Activated CD4-positive, alpha-beta T cell treated with anti-CD3 and anti-CD28 coated beads, Interleukin-2, amount 50 U/mL, for 16 hours (primary cell): Measurements from ENCODE around the gene UBAC1.
"Not testable (repeated sequence)": the region's sequence is repeated elsewhere in the genome, so short reads cannot be mapped to it uniquely, and the experiment has no call there.

Experiments
- DNase-seq: peaks from one replicate; pipeline ENCODE4 v3.0.0-alpha.2; 2020

UBAC1 gene

GRCh38 chr9:135976944-135977343, 15.8 kb upstream of the UBAC1 start:
- no peak for DNase-seq

GRCh38 chr9:135976531-135976930, 15.4 kb upstream of the UBAC1 start:
- DNase-seq: no peak

- no peak for DNase-seq
Measured at GRCh38 chr9:135975834-135976233, 14.7 kb upstream of the UBAC1 start.

DNA sequence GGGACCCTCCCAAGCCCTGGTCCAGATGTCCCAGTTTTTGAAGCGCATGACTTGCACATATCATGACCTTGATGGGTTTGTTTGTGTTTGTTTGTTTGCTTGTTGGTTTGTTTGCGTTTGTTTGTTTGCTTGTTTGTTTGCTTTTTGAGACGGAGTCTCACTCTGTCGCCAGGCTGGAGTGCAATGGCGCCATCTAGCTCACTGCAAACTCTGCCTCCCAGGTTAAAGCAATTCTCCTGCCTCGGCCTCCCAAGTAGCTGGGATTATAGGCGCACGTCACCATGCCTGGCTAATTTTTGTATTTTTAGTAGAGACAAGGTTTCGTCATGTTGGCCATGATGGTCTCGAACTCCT, 13.0 kb upstream of the UBAC1 start:
- DNase-seq: no peak

- no peak for DNase-seq
Measured at GRCh38 chr9:135973277-135974219, 12.4 kb upstream of the UBAC1 start.

DNA sequence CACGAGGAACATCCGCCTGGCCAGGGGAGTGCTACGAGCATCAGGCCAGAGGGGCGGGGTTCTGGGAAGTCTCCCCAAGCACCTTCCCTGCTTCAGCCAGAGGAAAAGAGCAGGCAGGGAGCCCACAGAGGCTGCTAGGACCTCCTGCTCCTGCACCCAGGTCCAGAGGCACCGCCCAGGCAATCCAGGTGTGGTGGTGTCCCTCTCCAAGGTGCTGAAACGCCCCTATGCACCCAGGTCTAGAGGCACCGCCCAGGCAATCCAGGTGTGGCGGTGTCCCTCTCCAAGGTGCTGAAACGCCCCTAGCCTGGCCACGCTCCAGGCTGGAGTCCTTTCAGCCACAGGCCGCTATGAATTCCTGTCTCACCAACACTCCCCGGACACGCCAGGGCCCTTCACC, 10.7 kb upstream of the UBAC1 start:
- peak; percentile 16 for DNase-seq

DNA sequence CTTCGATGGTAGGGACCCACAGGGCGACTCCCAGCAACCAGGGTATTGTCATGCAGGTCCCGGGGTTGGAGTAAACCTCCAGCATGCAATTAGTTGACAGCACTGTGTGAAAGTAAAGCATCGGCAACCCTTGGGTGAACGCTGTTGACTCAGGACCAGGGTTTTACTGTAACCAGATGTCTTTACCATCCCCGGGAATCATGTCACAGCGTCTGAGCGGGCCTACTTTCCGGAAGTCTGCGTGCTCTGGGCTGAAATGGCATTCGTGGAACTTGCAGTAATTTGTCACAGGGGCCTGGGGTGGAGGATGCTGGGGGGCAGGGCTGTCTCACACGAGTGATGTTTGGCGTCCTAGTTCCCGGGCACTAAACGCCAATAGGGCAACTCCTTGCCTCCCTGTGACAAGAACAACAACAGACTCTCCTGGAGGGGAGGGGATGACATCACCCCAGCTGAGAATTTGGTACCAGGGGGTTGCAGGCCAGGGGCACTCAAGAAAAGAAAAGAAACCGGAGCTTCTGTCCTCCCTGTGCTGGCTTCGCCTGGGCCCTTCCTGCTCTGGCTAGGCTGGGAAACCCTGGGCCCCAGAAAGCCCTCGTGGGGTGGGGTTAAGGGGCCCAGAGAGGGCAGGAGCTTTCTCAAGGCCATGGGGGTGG, 10.1 kb upstream of the UBAC1 start:
- DNase-seq: no peak

DNA sequence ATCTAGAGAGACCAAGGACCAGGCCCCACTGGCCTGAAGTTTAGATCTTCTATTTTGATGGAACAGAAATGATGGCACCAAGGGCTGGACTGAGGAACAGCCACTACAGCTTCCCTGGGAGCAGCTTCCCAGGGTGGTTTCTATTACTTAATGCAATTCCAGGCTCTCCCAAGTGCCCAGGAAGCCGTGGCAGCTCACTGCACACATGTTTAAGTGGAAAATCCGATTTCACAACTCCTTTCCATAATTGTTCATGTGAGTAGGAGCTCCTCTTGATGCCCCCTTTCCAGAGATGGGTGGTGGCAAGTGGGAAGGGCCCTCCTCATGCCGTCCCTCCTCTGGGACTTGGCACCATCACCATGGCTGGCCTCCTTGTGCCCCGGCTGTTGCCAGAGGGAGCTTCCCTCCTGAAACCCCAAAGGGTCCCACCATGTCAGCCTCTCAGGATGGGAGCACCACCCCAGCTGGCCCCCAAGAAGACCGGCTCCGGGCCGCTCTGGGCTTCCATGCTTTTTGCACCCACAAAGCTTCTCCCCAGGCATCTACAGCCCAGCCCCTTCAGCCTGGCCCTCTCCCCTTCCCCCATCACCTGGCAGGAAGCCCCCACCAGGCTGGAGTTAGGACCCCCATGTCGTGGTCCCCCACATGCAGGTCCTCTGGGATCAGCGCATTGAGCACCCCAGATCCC, 9.1 kb upstream of the UBAC1 start:
- no peak for DNase-seq

DNA sequence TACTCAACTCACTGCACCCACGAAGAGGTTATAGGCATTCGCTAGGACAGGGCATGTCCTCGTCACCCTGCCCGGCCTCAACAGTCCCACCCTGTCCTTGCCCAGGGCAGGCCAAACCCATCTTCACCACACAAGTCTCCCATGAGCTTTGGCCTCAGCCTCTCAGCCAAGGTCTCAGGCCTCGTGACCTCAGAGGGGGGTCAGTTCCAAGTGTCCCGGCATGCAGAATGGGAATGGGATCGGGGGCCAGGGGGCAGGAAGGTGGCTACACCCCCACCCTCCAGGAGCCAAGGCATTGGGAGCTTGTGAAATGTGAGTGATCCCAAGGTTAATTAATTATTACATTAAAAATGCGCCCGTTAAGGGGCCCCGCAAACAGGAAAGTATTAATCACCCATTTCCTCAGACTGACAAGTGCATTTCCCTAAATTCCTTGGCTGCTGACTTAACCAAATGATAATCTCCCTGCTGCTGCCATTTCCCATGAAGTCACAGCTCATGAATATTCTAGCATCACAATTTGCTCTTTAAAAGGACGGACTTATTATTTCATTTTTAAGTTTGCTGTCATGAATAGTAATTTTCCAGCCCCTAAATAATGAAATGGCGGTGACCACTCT, 8.0 kb upstream of the UBAC1 start:
- DNase-seq: no peak

DNA sequence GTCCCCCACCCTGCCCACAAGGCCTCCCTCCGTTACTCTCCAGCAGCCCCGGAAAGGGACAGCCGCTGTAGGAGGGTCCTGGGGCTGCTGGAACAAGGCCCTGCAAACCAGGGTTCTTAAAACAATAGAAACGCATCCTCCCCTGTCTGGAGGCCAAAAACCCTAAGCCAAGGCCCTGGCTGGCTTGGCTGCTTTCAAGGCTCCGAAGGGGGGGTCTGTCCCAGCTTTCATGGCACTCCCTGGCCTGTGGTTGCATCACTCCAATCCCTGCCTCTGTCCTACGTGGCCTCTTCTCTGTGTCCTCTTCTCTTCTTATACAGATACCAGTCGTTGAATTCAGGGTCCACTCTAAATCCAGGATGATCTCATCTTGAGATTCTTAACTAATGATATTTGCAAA, 7.4 kb upstream of the UBAC1 start:
- no peak for DNase-seq

DNA sequence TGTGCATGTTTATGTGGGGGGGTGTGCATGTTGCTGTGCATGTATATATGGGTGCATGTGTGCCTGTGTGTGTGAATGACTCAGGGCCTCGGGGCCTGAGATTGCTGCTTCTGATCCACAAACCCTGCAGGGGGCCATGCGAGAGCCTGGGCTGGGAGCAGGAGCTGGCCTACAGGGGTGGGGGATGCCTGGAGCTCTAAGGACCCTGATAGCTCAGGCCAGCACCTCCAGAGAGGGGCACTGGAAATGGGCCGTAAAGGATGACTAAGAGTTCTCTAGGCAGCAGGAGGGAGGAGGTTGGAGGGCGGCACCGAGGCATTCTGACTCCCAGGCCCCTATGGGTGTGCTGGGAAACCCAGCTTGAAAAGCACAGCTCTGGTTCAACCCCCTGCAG, 6.9 kb upstream of the UBAC1 start:
- DNase-seq: no peak

DNA sequence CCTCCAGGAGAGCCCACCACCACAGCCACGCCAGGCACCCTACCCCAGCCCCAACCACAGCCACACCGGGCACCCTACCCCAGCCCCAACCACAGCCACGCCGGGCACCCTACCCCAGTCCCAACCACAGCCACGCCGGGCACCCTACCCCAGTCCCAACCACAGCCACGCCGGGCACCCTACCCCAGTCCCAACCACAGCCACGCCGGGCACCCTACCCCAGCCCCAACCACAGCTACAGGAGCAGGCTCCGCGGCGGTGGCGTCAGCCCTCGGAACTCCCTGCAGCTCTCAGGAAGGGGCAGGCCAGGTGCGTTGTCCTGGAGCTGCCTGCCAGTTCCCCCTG, 5.7 kb upstream of the UBAC1 start:
- DNase-seq: not testable (repeated sequence)

DNA sequence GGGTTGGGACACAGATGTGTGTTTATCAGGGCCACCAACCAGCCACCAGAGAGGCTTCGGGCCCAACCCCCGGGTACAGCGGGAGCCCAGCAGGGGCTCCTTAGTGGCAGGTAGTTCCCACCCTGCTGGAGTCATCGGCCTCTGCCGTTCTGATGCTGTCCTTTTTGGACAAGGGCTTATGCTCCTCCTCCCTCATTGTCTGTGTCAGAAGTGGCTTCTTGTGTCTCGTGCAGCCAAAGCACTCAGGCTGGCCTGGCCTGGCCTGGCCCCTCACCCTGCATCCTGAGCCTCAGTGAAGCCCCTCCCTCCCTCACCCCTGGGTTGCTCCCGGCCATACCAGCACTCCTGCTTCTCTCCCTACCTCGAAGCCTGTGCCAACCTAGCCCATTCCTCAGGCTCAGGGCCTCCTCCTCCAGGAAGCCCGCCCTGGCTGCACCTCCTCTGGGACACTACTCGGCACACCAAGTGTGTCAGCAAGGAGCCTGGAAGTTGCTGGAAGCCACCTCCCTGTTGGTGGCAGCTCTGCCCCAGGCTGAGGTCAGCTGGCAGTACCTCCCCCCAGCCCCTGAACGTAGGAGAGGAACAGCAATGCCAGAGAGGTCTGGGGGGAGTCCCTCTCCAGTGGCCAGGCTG, 4.1 kb upstream of the UBAC1 start:
- DNase-seq: no peak

DNA sequence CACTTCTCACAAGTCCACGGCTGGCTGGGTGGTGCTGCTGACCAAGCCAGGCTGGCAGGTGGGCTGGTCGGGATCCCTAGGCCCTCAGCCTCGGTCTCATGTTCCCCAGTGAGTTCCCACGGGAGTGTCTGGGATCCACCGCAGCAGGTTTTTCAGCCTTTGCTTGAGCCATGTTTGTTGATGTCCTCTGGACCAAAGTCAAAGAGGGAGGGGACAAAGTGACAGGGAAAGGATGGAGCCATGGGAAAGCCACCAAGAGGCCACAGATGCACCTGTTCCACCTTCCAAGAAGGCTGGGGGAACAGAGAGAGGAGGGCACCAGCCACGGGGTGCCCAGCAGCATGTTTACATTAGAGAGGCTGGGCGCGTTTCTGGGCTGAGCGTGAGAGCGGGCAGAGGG, 2.8 kb upstream of the UBAC1 start:
- DNase-seq: no peak

DNA sequence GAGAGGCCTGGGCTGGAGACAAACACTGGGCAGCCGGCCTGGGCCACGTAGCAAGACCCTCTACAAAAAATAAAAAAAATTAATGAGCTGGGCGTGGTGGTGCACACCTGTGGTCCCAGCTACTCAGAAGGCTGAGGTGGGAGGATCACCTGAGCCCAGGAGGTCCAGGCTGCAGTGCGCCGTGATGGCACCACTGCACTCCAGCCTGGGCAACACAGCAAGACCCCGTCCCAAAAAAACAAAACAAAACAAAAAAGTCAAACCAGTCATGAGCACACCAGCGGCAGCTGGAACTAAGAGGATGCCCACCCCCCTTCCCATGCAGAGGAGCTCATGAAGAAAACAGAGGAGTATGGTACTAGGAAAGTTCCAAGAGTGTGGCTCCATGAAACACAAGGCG, 2.2 kb upstream of the UBAC1 start:
- DNase-seq: no peak

DNA sequence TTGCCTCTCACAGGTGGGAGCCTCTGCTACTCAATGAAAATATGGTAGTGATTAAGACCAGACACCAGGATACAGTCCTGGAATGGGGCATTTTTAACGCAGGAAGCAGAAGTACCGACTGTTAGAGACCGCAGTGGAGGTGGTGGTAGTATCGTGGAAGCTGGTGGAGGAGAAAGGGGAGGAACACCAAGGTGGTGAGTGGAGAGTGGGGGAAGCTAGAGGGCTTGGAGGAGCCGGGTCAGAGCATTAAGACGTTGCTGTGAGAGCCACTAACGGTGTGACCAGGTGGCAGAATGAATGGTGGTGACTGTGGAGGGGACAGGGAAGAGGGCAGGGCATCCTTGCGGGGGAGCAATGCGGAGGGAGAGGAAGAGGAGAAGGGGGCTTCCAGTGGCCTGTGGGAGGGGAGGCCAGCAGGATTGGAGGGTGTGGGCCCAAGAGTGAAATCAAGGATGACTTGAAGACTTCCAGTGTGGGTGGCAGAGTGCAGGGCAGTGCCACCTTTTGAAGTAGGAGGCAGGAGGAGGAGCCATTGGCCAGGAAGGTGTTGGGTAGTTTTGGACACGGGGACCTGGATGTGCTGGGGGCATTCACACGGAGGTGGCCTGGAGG, 1.6 kb upstream of the UBAC1 start:
- DNase-seq: no peak

DNA sequence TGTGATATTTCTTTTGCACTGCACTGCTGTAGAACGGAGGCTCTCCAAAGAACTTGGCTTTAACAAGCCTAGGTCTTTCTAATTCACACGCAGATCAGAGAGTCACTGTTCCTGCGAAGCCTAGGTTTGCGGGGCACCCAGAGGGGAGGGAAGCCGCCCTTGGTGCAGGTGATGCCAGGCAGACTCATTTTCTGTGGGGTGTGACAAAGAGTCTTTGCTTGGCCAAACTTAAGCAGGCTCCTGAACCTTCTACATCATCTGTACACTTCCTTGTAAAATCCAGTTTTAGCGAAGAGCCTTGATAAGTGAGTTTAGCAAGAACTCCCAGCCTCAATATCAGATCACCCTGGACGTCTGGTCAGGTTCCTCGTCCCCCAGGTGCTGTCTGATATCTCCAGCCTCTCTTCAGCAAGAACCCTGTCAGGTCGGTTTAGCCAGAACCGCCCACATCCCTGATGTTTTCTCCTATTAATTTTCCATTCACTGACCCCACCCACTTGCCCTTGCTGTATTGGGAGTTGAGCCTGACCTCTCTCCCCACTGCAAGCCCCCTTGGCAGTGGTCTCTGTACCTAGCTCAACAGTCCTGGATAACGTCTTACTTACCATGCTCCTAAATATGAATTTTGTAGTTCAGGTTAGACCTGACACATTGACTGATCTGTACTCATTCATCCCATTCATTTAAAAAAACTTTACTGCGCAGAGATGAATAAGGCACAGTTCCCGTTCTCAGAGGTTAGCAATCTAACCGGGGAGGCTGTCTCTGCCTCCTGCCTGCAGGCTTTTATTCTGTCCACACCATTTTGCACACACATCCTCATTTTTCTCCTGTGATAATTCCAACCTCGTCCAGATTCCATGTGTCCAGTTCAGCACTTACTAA, 880 bp upstream of the UBAC1 start:
- no peak for DNase-seq

DNA sequence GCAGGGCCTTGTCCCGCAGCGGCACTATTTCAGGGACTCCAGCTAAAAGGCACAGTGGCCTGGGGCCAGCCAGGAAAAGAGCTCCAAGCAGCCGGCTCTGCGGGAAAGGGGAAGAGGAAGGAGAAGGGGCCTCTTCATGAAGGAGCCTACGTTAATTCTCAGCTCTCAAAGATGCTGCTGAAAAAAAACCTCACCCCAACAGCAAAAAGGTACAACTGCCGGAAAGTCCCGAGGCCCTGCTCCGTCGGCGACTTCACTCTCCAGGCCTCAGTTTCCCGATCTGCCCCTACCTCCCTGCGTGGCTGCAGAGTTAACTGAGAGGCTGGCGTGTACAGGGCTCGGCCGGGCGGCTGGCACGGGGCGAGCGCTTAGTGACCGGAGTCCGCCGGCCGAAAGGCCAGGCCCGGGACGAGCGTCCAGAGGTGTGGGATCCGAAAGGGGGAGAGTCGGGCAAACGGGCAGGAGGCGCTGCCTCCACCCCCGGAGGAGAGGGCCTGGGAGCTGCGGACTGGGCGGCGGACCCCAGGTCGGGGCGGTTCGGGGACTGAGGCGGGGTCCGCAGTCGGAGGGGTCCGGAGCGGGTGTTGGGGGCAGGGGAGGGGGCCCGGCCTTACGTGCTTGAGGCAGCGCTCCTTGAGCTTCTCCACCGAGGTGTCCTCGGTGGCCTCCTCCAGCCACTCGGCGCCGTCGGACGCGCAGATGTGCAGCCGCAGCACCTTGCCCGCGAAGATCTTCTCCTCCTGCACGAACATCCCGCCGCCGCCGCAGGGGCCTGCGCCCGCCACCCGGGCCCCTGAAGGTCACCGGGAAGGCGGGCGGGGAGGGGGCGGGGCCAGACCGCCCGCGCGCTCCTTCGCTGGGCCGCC, 529 bp downstream of the UBAC1 start:
- DNase-seq: no peak

- no peak for DNase-seq
Measured at GRCh38 chr9:135959814-135960213, 1.4 kb downstream of the UBAC1 start.

- no peak for DNase-seq
Measured at GRCh38 chr9:135958485-135958884, 2.7 kb downstream of the UBAC1 start.

DNA sequence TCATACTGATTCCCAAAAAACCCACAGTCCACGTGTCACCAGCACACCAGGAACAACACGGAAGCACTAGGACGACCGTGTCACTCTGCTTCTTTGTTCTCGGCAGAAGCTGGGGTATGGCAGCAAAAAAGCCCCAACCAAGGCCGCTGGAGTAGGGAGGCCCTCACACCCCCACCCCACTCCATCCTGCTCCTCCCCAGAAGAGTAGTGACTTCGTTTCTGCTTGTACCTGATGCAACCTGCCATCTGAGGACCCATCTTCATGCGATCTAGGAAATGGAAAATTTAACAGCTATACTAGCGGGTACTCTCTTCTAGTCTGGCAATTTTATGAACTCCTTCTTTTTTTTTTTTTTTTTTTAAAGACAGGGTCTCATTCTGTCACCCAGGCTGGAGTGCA, 3.7 kb downstream of the UBAC1 start:
- no peak for DNase-seq
